HG03460 (cell line): ENCODE data around the gene PLPP6.
"Not testable (repeated sequence)": the region's sequence is repeated elsewhere in the genome, so short reads cannot be mapped to it uniquely, and the experiment has no call there.

Experiments used
- ATAC-seq: cut with Tn5 transposase; IDR thresholded peaks from one replicate; pipeline ENCODE4 v1.9.1; 2021; ENCODE audit not compliant: unreplicated experiment

PLPP6 gene

DNA sequence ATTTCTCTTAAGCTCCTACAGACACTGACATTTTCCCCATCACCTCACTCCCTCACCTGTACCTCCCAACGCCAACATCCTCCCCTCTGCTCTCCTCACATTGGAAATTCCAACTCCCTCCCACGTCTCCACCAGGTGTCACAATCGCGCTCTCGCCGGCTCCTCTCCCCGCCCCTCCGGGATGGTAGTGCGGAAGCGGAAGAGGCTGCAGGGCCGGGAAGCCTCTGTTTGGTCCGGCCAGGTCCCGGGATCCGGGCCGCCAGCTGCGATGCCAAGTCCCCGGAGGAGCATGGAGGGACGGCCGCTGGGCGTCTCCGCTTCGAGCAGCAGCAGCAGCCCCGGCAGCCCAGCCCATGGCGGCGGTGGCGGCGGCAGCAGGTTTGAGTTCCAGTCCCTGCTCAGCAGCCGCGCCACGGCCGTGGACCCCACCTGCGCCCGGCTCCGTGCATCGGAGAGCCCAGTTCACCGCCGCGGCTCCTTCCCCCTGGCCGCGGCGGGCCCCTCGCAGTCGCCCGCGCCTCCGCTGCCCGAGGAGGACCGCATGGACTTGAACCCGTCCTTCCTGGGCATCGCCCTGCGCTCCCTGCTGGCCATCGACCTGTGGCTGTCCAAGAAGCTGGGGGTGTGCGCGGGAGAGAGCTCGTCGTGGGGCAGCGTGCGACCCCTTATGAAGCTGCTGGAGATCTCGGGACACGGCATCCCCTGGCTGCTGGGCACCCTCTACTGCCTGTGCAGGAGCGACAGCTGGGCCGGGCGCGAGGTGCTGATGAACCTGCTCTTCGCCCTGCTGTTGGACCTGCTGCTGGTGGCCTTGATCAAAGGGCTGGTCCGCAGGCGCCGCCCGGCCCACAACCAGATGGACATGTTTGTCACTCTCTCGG, at the start of gene PLPP6:
PLPP6 (plus strand) TSS at position 187 of the 881 bp plus-strand sequence; CDS start at position 269, 82 bp downstream.
- peak; percentile 88 for ATAC-seq

GRCh38 chr9:4614627-4615026, 47.5 kb upstream of the PLPP6 start:
- no peak for ATAC-seq

GRCh38 chr9:4615251-4615650, 46.8 kb upstream of the PLPP6 start:
- ATAC-seq, result no peak

GRCh38 chr9:4615778-4616177, 46.3 kb upstream of the PLPP6 start:
- no peak for ATAC-seq

- no peak for ATAC-seq
Measured at GRCh38 chr9:4617752-4618151, 44.3 kb upstream of the PLPP6 start.

DNA sequence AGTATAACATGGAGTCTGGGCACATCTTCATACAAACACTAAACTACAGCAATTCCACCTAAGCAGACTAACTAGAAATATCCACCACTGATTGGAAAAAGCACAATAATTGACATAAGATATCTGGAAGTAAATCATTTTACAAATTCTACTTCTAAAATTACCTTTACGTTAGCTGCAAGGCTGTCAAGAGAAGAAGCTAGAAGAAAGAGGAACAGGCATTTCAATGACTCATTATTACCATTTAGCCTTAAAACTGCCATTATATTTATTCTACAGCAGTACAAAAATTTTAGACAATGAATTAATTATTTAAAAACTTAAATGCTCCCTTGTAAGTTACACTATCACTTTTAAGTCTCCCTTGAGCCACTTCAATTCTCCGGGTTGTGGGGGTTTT, 43.4 kb upstream of the PLPP6 start:
- ATAC-seq, result no peak

GRCh38 chr9:4620057-4620765, 41.9 kb upstream of the PLPP6 start:
- no peak for ATAC-seq

DNA sequence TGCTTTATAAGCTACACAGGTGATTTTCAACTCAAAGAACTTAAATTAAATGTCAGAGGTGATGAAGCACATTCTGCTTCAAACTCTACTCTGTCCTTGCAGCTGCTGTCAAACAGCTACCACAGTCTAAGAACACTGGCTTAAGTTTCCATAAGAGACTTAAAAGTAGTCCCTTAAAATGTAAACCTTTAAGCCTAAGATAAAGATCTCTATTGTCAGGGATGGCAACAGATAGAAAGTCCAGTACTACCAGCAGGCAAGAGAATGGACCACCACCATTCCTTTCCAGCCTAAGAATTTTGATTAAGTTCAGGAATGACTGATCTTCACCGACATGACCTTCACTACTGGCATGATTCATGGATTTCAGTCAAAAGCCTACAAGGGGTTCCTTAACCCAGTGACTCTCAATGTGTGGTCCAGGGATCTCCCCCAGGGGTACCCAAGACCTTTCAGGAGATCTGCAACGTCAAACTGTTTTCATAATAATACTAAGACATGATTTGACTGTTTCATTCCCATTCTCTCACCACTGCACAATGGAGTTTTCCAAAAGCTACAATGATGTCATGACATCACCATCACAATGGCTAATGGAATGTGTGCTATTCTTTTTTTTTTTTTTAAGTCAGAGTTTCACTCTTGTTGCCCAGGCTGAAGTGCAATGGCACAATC, 41.1 kb upstream of the PLPP6 start:
- ATAC-seq, result no peak

DNA sequence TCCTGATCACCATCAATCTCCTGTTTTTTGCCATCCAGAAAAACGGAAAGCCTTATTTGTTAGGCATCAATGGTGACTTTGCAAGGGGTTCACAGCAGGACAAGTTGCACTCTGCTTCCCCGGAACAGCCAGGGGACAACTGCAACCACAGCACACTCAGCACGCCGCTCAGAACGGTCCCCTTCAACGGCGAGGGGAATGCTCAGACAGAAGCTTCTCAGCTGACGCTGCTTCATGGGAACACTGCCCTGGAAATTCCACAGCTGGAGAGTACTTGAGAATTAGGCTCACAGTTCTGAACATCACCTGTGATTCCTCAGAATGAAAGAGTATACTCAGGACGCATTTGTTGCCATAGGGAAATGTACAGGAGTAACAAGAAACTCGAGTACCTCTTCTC, 40.1 kb upstream of the PLPP6 start:
- no peak for ATAC-seq

- ATAC-seq, result no peak
Measured at GRCh38 chr9:4630836-4631235, 31.3 kb upstream of the PLPP6 start.

DNA sequence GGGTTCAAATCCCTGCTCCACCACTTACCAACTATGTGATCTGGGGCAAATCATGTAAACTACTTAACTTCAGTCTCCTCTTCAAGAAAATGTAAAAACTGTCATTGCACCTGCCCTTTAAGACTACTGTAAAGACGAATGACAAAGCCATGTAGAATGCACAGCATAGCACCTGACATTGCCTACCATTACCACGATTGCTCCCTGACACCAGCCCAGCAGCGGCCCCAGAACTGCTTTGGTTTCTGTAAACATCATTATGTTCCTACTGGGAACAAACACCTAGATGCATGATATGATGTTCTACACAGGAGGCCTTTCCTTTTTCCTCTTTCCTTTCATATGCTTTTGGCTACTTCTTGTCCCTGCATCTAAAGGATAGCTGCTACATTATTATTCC, 23.1 kb upstream of the PLPP6 start:
- ATAC-seq, result no peak

DNA sequence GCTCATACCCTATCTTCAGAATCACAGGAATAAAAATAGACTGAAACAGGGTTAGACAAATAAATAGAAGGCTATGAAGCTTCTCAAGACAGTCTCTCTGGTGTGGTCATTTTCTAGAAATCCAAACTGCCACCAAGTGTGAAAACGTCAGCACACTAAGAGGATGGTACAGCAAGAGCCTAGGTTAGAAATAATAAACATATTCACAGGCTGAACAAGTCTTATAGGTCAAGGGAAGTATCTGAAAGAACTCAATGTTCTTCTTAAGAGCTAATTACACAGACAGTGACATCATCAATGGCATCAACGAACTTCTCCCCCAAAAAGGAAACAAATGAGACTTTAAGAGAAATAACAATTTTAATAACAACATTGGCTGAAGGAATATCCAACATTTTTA, 22.7 kb upstream of the PLPP6 start:
- ATAC-seq, result no peak

DNA sequence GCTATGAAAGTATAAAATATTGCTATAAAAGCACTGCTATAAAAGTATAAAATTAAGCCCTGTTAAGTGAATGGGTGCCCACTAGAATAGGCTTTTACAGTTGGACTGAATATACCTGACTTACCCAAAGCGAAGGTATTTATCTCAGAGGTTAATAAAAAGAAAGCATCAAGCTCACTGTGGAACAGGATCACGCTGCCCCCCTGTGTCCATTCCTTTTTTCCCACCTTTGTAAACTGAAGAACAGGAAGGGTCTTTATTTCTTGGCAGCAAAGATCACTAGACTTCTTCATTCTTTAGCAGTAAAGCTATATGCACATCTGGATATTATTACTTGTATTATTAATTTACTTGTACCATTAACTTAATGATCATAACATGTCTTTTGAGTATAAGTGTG, 22.1 kb upstream of the PLPP6 start:
- no peak for ATAC-seq

GRCh38 chr9:4642351-4642750, 19.7 kb upstream of the PLPP6 start:
- ATAC-seq, result no peak

DNA sequence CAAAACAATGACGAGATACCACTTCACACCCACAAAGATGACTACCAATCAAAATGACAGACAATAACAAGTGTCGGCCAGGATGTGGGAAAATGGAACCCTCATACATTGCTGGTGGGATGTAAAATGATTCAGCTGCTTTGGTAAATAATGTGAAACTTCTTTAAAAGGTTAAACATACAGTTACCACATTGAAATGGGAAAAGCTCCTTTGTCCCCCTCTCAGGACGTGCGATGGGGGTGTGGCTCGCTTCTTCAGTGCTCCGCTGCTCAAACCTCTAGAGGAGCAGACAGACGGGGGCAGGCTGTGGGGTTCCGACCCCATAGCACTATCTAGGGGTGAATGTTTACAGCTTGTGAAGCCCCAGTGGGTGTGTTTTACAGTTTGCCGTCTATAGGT, 8.0 kb upstream of the PLPP6 start:
- ATAC-seq, result no peak

- ATAC-seq, result no peak
Measured at GRCh38 chr9:4654538-4654937, 7.6 kb upstream of the PLPP6 start.

DNA sequence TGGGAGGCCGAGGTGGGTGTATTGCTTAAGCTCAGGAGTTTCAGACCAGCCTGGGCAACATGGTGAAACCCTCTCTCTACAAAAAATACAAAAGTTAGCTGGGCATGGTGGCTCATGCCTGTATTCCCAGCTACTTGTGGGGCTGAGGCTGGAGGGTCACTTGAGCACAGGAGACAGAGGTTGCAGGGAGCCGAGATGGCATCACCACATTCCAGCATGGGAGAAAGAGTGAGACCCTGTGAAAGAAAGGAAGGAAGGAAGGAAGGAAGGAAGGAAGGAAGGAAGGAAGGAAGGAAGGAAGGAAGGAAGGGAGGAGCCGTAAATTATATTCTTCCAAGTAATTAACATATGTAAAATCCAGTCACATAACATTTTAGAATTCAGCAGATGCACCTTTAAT, 5.9 kb upstream of the PLPP6 start:
- not testable (repeated sequence) for ATAC-seq

GRCh38 chr9:4656621-4657020, 5.5 kb upstream of the PLPP6 start:
- ATAC-seq, result no peak

DNA sequence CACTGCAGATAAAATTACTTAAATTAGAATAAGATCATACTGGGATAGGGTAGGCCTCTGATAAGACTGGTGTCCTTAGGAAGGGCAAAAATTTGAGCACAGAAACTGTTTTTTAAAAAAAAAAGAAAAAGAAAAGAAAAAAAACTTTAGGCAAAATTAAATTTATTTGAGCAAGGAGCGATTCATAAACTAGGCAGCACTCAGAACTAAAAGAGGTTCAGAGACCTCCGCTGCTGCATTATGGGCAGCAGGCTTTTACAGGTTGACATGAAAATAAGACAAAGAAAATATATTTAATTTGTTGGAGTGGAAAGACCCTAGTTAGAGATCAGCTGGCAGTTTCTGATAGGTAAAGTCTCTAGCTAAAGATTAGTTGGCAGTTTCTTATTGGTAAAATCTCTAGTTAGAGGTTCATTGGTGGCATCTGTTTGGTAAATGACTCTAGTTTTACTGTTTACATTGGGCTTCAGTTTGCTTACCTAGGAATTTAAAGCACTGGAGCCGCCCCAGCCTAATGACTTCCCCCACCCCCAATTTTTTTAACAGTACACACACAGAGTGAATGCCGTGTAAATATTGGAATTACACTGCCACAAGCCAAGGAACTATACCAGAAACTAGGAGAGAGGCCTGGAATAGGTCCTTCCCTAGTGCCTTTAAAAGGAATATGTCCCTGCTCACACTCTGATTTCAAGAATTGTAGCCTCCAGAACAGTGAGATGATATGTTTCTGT, 4.5 kb upstream of the PLPP6 start:
- no peak for ATAC-seq

DNA sequence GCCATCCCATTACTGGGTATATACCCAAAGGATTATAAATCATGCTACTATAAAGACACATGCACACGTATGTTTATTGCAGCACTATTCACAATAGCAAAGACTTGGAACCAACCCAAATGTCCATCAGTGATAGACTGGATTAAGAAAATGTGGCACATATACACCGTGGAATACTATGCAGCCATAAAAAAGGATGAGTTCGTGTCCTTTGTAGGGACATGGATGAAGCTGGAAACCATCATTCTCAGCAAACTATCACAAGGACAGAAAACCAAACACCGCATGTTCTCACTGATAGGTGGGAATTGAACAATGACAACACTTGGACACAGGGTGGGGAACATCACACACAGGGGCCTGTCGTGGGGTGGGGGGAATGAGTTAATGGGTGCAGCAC, 1.4 kb upstream of the PLPP6 start:
- ATAC-seq, result not testable (repeated sequence)

DNA sequence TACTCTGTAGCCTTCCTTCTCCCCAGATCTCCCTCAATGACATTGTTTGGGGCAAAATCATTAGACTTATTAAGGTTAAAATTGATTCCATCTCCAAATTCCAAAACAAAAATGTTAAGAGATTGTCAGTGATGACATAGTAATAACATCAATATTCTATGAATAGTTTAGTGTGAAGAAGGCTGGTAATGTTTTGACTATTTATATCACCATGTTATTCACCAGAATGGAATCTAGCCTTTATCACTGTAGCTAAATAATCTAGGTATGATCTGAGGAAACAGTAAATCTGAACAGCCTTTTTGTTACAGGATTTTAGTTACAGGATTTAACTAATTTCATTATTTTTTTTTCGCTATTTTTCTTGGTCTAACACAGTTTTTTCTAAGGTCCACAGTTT, 929 bp upstream of the PLPP6 start:
- ATAC-seq, result no peak
